Activated T-cell treated with anti-CD3 and anti-CD28 coated beads, Interleukin-2, amount 50 U/mL, for 48 hours (primary cell): ENCODE results near the gene CPLX3.

ENCODE experiments used
- DNase-seq, 2 experiments: peaks; one replicate each; pipeline ENCODE4 v3.0.0-alpha.2; 2020

The CPLX3 gene

DNA sequence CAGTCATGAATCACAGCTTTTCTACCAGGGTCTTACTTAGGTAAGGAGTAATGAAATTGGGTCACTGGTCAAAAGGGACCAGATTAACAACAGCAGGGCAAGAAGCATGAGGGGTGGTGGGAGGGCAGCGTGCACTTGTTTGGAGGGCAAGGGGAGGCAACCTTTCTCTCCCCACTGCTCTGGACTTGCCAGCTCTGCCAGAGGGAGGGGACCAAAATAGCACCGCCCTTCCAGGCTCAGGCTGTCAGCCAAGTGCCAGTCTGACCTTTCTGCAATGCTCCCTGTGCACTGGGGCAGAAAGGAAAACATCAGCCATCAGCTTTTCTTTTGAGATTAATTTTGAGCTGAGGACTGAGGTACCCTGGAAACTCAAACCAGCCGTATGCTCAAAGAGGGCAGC, 21.0 kb downstream of the CPLX3 start:
- DNase-seq, result no peak

DNA sequence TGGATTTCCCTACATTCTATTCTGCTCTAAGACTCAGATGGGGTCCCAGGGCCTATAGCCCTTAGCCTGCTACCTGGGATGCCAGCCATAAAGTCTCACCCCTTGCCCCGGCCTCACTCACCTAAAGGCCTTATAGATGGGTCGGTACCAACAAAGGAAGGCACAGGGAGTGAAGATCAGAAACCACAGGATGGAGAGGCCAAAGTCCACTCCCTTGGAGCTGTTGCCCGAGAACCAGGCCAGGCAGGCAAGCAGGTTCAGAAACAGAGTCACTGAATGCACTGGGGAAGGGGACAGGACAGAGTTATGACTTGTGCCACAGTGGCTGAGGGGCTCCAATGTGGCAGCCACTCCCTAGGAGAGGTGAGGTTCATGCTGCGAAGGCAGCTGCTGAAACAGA, 24.0 kb downstream of the CPLX3 start:
- no peak for DNase-seq

DNA sequence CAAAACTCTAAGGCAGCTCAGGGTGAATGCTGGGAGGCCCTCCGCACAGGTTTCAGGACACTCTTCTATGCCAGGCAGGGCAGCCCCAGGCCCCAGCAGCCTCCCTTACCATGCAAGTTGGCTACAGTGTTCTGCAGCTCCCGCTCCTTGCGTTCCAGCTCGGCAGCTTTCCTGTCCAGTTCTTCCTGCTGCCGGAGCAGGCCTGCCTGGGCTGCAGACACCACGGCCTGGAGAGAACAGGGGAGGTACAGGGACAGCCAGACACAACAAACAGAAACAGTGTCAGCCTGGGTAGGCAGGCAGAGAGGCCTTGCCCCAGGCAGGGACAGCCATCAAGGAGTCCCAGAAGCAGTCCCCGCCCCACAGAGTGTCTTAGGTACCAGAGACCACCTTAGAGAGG, 25.5 kb downstream of the CPLX3 start:
- DNase-seq, result no peak

DNA sequence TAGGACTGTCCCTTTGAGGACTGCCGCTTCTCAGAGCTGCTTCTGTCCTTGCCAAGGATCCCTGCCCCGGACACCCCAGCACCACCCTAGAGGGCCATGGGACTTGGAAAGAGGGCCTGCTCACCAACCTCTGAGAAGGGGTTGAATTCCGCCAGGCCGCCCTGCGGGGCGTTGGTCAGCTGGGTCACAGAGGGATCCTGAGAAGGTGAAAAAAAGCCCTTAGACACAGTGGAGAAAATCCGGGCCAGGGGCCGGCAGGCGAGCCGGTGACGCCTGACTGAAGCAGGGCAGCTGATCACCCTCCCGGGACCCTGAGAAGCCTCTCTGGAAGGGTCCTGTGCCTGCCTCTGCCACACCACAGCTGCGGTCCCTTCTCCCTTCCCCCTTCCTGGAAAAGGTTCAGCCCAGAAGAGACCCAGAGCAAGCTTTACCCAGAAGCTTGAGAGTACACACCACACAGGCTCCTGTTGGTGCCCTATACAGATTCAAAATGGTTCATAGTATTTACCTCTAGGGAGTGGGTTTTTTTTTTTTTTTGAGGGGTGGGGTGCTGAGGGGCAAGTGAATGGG, 28.1 kb downstream of the CPLX3 start:
- no peak for DNase-seq

DNA sequence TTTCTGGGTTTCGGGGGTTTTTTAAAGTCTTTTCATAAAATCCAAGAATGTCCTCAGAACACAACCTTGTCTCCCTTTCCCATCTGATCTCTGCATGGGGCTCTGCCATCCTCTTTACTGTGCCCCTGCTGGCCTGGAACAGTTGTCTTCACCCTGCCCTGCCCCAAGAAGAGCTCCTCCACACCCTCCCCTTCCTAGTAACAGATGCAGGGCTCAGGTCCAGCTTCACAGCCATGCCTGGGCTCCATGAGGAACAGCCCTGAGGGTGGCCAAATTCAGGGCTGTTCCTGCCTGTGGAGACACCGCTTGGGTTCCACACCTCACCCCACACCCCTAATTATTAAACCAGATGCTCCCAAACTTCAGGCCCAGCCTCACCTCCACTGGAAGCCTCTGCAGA, 29.4 kb downstream of the CPLX3 start:
- no peak for DNase-seq

DNA sequence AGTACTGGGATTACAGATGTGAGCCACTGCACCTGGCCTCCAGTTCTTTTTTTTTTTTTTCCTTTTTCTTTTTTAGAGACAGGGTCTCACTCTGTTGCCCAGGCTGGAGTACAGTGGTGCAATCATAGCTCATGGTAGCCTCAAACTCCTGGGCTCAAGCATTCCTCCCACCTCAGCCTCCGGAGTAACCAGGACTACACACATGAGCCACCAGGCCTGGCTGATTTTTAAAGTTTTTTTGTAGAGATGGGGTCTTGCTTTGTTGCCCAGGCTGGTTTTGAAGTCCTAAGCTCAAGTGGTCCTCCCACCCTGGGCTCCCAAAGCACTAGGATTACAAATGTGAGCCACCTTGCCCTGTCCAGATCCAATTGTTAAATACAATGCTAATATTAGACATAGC, 30.1 kb downstream of the CPLX3 start:
- no peak for DNase-seq

DNA sequence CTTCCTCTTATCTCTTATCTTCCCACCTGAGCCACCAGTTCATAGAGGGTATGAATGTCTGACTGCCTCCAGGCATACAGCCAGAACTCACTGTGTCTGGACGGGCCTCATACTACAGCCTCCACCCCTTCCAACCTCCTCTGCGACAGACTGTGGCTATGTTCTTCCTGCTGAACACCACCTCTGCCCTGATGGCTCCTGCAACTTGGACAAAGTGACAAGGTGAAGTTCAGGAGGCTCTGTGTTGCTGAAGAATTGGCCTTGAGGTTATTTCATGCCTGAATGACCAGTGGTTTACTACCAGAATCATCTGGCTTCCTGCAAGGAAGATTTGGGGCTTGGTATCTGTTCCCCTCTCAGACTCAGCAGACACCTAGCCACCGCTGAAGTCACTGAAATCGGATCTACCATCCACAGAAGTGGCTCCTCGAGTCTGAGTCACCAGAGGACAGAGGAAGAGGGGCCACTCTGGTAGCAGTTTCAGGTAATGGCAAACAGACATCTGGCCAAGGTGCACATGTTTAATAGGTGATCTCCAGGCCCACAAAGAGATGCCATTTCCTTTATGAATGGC, 30.7 kb downstream of the CPLX3 start:
- no peak for DNase-seq

DNA sequence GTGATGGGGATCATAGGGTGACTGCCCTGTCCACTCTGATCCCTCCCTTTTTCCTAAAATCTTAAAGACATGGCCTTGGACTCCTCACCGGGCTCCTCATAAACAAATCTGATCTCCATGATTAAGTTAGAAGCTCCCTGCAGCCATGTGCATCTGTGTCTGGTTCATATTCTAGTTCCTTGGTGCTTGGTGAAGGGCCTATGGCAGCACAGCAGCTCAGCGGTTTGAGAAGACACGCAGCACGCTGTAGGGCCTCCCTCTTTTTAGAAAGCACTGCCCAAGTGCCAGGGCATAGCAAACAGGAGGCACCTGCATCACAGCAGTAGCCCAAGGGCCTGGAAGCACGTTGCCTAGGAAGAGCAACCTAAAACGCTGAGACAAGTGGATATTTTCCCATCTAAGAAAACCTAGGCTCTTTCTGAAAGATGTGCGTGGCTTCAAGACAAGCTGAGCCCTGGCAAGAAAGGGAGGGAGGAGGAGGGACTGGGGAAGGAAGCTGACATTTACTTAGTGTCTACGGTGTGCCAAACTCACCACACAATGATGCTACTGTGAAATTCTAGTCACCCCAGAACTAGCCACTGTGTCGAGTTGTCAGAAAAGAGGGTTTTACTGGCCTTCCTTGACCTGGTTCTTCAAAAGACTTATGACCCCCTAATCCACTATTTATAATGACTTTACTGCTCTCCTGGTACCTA, 31.4 kb downstream of the CPLX3 start:
- no peak for DNase-seq

DNA sequence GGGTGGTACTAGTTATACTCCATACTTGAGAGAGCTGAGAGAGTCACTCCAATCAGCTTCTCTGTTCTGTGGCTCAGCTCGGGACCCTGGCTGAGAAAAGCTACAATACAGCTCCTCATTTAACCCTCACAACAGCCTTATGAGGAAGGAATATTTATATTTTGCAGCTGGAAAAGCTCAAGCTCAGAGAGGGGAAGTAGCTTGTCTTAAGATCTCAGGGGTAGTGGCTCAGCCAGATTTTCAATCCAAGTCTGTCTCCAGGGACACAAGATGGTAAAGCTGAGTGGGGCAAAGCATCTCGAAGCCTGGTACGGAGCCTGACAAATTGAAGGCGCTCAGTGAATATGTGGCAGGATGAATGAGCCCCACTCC, 31.9 kb downstream of the CPLX3 start:
- DNase-seq, result no peak

DNA sequence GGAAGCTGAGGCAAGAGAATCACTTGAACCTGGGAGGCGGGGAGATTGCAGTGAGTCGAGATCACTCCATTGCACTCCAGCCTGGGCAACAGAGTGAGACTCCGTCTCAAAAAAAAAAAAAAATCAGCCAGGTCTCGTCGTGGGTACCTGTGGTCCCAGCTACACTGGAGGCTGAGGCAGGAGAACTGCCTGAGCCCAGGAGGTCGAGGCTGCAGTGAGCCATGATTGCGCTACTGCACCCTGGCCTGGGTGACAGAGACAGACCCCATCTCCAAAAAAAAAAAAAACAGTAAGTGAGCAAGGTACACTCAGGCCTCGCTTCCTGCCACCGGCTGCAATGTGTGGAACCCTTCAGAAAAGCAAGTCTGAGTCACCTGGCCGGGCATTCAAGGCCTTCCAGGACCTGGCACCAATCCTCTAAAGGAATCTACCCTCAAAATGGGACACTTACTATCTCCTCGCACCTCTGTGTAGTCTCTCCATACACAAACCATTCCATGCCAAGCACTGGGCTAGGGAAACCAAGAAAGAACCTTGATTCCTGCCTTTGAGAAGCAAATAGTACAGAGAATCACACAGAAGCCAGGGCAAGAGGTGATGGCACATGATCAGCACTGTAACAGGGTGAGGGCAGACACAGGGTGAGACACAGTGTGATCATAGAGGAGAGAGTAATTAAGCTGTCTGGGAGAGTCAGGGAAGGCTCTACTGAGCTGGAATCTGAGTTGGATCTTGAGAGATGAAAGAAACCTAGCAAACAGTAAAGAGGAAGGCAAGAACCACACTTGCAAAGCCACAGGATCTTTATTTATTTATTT, 37.0 kb downstream of the CPLX3 start:
- peak; percentile 41 to 53 for DNase-seq

DNA sequence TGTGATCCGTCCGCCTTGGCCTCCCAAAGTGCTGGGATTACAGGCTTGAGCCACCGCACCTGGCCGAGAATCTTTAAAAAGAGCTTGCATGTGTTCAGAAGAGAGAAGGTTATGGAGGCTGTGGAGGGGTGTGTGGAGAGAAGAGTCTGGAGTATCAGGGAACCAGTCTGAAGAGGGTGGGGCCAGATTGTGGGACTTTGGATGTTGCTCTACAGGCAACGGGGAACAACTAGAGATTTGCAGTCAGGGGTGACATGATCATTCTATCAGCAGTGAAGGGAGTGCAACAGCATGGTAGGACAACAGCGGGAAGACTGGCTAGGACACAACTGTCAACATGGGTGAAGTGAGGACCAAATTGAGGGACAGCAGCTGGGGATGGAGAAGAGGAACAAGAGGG, 37.9 kb downstream of the CPLX3 start:
- no peak for DNase-seq

DNA sequence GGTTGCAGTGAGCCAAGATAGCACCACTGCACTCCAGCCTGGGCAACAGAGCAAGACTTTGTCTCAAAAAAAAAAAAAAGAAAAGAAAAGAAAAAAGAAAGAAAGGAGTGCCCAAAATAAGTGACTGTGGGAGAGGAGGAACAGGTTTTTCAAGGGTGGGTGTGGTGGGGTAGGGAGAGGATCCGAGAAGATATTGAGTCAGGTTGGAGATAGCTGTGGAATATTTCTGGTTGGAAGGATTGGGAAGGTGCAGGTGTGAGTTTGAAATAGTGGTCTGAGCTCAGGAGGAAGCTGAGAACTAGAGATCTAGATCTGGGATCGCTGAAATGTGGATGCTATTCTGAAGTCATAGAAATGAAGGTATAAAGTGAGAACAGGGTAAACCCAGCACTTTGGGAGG, 38.9 kb downstream of the CPLX3 start:
- no peak for DNase-seq

DNA sequence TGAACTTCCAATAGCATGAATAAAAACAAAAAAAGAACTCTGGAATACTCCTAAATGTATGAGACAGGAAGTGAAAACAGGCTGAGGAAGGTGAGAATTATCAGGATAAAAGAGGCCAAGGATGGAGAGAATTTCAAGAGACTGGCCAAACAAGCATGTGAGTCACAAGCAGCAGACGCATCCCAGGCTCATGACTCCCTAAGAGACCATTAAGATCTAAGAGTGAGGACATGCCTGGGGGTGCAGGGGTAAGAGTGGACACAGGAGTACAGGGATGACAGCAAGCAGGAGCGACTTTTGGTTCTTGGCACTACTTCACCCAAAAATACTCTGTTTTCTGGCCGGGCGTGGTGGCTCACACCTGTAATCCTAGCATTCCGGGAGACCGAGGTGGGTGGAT, 39.7 kb downstream of the CPLX3 start:
- no peak for DNase-seq

DNA sequence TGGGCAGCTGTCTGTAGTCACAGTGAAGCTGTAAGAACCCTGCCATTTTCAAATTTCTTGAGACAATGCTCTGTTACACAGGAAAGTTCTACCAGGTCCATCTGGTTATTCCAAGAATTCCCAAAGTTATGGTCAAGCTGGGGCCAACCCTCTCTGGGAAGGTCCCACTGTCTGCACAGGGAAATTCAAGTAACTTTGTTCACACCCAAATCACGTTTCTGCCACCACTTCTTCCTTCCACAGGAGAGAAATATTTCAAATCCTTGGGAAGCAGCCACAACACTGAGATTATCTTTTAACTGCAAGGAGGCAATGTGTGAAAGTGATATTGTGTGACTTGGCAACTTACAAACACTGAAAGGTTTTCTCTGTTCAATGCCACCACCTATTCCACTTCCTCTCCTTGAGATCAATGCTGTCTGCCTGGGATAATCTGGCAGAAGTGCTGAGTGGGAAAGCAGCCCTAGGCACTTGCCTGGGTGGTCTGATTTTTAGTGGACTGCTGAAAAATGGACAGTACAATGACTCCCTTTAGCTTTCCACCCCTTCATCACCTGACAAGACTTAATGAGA, 41.1 kb downstream of the CPLX3 start:
- DNase-seq, result no peak

DNA sequence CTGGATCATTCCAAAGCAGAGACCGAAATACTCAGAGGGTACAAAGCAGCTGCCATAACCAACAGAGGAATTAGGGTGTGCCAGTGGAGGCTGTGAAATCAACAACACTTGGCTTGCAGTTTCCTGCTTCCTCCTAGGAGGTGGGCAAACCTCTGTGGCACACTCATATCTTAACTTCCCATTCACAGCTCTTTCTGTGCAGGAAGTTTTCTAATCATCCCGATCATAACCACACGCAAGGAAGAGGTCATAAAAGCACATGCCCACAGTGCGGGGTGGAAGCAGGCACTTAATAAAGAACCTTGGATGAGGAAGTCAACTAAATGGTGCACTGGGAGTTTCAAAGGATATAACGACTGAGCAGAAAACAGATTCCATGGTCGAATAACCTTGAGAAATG, 41.6 kb downstream of the CPLX3 start:
- DNase-seq, result no peak

DNA sequence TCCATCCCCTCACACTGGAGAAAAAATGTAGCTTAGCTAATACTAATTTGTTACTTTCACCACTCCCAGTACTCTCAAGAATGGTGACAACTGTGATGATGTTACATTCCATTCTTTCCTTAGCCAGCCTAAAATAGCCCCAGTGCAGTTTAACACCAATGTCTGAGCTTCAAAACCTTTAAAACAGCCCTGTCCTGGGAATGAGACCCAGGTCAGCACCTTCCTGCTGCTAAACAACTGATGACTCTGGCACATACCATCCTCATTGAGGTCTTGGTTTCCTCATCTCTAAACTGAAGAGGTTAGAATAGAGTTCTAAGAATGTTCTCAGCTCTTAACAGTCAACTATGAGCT, 42.9 kb downstream of the CPLX3 start:
- no peak for DNase-seq

DNA sequence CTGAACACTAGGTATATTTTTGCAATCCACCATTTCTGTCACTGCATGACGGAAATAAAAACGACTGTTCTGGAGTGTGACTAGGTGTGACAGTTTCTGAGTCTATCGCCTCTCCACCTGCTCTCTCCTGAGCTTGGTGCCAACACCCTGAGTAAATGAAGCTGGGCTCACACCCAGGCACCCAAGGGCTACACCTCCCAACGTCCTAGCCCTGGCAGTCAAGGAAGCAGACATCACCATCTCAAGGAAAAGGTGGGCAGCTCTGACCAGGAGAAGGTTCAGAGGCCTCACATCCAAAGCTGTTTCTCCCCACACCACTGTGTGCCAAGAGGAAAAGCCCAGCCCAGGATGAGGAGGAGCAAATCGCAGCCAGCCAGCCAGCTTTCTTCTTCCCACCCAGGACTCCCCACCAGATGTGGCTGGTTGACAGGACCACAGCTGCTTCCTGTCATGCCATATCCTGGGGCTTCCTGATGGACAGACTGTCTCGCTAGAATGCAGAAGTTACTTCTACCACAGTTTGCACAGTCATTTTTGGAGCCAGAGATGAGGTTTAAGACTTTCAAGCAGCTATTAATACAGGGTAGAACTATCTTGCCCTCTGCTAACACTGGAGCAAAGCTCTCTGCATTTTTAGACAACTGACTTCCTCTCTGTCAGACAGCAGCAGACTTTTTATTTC, 43.4 kb downstream of the CPLX3 start:
- DNase-seq, result peak; percentile 52 to 65

DNA sequence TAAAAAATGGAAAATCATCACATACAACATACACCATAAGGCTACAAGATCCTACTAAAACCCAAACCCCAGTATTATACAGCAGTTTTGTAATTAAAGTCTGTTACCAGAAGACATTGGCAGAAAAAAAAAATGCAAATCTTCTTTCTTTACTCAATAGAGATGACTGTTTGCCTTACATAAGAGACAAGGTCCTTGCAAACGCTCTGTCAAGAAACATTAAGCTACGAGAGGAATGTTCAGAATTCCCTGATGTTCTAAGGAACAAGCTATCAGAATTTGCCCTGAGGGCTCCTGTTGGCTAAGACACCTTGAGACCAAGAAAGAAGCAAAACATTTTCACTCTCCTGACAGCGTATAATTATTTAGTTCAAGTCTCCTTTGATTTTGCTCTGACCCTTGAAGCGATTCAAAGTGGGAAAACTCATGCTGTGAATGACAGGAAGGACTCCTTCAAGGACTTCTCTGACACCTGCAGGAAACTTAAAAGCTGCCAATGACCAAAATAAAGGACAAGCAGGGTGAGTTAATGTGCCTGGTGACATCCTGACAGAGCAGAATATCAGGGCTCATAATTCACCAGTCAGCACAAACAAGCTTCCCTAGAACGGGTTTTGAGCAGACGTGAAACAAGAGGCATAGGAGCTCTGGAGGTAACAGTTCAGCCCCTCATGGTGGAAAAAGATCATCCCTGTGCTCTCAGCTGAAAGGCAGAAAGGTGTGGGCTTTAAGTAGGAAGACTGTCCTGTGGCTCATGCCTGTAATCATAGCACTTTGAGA, 44.2 kb downstream of the CPLX3 start:
- DNase-seq, result no peak

DNA sequence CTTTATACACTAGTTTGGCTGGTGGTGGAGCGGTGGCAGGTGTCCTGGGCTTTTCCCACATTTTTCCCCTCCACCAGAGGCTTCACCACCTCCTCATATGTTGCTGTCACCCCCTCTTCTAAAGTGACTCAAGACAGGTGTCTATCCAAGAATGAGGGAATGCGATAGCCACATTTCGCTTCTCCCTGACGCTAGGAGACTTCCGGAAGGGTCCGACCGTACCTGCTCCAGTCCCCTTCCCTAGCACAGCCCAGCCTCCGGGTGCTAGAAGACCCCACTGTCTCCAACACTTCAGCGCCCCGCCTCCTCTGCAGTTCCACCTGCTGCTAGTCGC, 46.2 kb downstream of the CPLX3 start:
- no peak for DNase-seq

DNA sequence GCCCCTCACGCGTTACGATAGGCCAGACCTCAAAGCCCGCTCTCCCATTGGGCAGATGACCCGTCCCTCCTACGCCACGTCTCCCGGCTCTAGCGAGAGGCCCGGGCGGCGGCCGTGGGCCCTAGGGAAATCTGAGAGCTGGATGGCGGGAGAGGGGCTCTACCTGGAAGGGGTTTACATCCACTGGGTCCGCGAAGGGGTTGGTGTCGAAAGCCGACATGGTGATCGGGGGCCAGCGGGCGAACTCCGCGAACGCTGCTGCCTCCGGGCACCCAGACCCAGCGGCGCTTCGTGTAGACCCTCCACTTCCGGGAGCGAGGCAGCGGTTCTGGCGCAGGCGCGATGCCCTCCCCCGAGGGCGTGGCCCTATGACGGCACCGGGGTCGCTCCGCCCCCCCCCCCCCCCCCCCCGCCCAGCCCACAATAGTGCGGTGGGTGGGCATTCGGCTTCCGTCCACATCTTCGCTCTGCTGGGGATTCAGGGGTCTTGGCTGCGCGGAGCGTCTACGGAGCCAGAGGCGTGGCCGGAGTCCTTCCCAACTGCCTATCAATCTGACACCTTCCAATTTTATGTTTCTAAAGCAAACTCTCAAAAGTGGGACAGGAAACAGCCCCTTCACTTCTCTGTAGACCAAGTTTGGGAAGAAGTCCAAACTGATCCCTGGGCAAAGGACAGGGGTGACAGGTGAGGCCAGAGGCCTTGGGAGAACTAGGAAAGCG, 46.8 kb downstream of the CPLX3 start, which contains the start of gene SCAMP2:
SCAMP2 (minus strand) TSS at position 330 of the 720 bp plus-strand sequence; CDS start at position 220, 110 bp downstream.
- DNase-seq, result peak; percentile 93

DNA sequence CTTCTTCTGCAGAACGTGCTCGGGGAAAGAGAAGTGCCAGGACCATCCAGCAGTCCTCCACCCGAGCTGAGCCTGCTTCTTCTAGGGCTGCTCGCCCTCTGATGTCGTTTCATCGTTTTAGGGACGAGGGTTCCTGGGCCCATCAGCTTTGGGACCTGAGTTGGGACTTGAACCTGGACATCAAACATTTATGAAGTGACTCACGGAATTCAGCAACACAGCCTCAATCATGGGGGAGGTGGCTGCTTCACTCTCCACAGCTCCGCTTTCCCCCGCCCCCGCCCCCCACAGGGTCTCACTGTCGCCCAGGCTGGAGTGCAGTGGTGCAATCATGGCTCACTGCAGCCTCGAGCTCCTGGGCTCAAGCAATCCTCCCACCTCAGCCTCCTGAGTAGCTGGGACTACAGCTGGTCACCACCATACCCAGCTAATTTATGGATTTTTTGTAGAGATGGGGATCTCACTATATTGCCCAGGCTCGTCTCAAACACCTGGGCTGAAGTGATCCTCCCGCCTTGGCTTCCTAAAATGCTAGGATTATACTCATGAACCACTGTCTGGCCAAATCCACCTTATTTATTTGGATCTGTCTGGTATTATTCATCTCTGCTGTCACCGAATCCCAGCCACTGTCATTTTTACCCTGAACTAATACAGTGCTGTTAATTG, 47.5 kb downstream of the CPLX3 start:
- peak in 1 of 2 experiments; percentile 55 for DNase-seq
